Right forelimb (tissue), 1 donor: ENCODE measurements around the gene MYO3B.
"Not testable (repeated sequence)": the region's sequence is repeated elsewhere in the genome, so short reads cannot be mapped to it uniquely, and the experiment has no call there.

Experiments
- DNase-seq: peaks from one replicate; pipeline ENCODE4 v3.0.0-alpha.2; 2018

Gene MYO3B

GRCh38 chr2:170212625-170213280 lies 34.8 kb downstream of the MYO3B start:
- no peak for DNase-seq

GRCh38 chr2:170213281-170213625 lies 35.3 kb downstream of the MYO3B start:
- not testable (repeated sequence) for DNase-seq

GRCh38 chr2:170213651-170214050 lies 35.7 kb downstream of the MYO3B start:
- no peak for DNase-seq

- no peak for DNase-seq
These were observed 36.5 kb downstream of the MYO3B start for GRCh38 chr2:170214309-170214948.

GRCh38 chr2:170215021-170215420 lies 37.1 kb downstream of the MYO3B start:
- no peak for DNase-seq

GRCh38 chr2:170216428-170216827 lies 38.5 kb downstream of the MYO3B start:
- no peak for DNase-seq

- DNase-seq, result no peak
These were observed 39.0 kb downstream of the MYO3B start for GRCh38 chr2:170216981-170217380.

GRCh38 chr2:170217778-170218251 lies 39.9 kb downstream of the MYO3B start:
- DNase-seq, result no peak

GRCh38 chr2:170218456-170218855 lies 40.5 kb downstream of the MYO3B start:
- no peak for DNase-seq

GRCh38 chr2:170218931-170219330 lies 41.0 kb downstream of the MYO3B start:
- DNase-seq, result no peak

GRCh38 chr2:170221317-170222288 lies 43.7 kb downstream of the MYO3B start:
- DNase-seq, result no peak

GRCh38 chr2:170222298-170222697 lies 44.4 kb downstream of the MYO3B start:
- DNase-seq, result no peak

- DNase-seq, result no peak
These were observed 44.9 kb downstream of the MYO3B start for GRCh38 chr2:170222842-170223241.

- DNase-seq, result no peak
These were observed 46.8 kb downstream of the MYO3B start for GRCh38 chr2:170224692-170225294.

- DNase-seq, result no peak
These were observed 48.3 kb downstream of the MYO3B start for GRCh38 chr2:170226216-170226615.

- no peak for DNase-seq
These were observed 49.6 kb downstream of the MYO3B start for GRCh38 chr2:170227507-170227947.

GRCh38 chr2:170227951-170228350 lies 50.0 kb downstream of the MYO3B start:
- DNase-seq, result no peak

GRCh38 chr2:170228429-170228828 lies 50.5 kb downstream of the MYO3B start:
- DNase-seq, result no peak

- no peak for DNase-seq
These were observed 51.2 kb downstream of the MYO3B start for GRCh38 chr2:170229125-170229524.

- DNase-seq, result no peak
These were observed 51.8 kb downstream of the MYO3B start for GRCh38 chr2:170229744-170230143.

- DNase-seq, result no peak
These were observed 58.1 kb downstream of the MYO3B start for GRCh38 chr2:170235860-170236679.

- DNase-seq, result no peak
These were observed 58.7 kb downstream of the MYO3B start for GRCh38 chr2:170236680-170237047.
